NOMO-1 treated with DMSO at 0.1 percent for 48 hours (cell line): ENCODE results near the gene NR3C2.
"Not testable (repeated sequence)": the region's sequence is repeated elsewhere in the genome, so short reads cannot be mapped to it uniquely, and the experiment has no call there.

Experiments used
- DNase-seq: peaks from one replicate; lab custom pipeline; 2025; ENCODE audit not compliant: unreplicated experiment; lab: John Stamatoyannopoulos, UW

The NR3C2 gene

DNA sequence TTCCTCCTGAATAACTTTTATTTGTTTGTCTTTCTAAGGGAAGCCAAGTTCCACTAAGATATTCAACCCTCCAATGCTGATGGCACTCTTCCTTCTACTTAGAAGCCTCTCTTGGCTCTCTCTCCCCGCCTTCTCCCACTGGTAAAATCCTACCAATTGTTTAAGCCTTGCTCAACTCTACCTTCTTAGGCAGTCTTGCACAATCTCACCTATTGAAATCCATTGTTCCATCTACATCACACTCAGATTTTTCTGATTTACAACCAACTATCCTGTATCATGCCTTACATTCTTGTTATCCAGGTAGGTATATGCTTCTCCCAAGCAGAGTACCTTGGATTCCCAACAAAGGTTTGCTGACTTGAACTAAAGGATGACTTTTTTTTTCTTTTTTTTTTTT lies 69.1 kb downstream of the NR3C2 start:
- no peak for DNase-seq

DNA sequence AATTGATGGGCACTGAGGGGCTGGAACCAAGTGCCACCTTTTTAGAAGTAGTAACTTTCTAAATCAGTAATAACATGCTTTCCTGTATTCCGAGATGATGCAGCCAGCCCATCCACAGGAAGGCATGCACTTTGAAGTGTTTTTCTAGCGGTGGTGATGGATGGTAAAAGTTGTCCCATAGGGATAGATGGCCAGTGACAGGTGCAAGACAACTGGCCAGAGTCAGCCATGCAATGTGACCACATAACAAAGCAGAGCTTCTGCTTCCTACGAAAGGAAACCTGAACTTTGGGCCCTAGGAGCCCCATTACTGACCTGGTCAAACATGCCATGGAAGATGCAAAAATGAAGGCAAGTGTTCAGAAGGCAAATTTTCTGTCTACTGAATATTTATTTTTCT lies 72.3 kb downstream of the NR3C2 start:
- DNase-seq = no peak

DNA sequence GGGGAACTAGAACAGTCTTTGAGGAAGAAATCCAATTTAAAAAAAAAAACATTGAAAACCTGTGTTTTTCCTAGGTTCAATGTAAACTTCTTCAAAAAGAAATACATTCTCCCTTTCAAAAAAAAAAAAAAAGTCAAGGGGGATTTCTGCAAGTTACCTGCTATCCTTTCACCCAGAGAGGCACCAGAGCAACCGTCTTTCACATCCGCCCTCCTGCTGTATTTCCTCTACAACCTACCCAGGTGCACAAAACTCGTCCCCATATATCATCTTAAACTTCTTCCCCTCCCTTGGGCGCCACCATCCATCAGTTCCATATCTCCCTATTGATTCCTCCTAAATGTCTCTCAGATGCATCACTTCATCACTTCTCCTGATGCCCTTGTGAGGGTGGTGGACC lies 74.5 kb downstream of the NR3C2 start:
- no peak for DNase-seq

DNA sequence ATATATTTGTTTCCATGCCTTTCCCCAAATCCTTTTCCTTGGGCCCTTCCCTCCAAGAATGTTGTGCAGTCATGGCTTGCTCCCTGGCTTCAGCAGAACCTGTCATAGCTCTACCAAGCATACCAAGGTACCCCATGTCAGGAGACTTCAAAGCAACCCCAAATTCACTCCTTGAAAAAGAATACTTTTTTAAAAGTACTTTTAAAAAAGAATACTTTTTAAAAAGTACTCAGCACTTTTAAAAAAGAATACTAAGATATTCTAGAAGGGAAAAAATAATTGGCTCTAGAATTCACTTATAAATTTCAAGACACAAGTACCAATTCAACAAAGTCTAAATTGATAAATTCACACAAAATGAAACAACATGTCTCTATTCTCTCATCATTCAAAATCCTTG lies 76.0 kb downstream of the NR3C2 start:
- no peak for DNase-seq

DNA sequence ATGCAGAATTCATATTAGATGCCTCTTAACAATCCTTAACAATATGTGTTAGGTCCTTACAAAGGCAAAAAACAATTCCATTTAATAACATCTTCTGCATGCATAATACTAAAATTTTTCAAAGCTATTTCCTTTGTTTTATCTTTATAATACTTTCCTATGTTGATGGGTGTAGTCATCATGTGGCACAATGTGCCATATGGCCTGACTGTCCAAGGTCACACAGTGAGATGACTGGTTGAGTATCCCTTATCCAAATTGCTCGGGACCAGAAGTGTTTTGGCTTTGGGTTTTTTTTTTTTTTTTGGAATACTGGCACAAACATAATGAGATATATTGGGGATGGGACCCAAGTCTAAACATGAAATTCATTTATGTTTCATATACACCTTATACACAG lies 77.7 kb downstream of the NR3C2 start:
- no peak for DNase-seq

DNA sequence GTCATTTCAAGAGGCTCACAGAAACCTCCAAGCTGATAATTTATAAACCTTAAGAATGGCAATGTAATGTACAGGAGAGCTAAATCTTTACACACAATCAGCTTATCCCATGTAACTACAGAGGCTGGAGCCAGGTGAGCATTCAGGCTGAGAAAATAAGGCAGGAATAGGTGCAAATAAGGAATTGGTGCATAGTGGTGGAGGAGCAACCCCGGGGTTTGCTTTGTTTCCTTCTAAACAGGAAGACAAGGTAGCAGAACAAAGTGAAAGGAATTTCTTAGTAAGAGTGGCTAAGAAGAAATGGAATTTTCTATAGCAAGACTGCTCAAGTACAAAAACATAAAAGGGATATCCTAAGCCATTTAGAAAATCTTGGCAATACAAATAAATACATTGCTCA lies 82.4 kb downstream of the NR3C2 start:
- no peak for DNase-seq

DNA sequence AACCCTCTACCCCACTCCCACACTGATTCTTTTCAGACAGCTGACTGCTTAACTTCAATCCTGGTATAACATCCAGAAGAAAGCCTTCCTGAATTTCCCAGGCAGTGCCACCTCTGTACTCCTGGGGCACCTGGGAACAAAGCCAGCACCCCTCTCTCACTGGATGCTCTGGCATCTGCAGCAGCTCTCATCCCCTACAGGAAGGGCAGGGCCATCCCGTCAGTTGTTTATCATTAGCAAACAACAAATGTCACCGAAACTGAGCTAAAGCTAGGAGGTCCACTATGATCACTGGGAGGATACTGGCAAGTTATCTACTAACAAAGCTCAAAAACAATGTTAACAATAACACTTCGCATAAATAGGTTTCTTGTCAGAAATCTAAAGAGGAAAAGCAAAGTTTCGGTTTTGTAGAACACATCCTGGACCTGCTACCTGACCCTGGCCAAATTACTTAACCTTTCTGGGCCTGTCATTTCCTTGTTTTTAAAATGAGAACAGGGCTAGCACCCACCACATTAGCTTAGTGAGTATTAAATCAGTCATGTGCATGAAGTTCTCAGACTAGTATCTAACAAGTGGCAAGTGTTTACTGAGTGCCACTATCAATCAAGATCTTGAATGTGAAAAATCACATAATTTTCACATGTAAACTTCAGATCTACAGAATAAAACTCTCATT lies 86.6 kb downstream of the NR3C2 start:
- DNase-seq = no peak

GRCh38 chr4:148354186-148354585 lies 88.0 kb downstream of the NR3C2 start:
- DNase-seq = no peak

DNA sequence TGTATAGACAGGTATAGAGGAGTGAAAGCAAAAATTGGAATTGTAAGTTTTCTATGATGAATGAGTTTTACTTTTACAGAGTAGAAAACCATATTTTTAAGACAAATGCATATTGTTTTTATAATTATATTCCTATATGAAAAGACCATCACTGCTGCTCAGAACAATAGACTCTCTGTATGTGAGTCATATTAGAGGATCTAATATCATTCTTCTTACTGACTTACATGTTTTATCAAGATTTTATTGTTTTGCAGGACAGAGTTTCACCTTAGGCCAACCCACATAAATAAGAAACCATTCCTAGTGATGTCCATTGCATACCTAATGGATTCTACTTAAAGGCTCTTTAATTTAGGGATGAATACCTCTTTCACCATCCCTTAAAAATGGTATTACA lies 88.6 kb downstream of the NR3C2 start:
- no peak for DNase-seq

DNA sequence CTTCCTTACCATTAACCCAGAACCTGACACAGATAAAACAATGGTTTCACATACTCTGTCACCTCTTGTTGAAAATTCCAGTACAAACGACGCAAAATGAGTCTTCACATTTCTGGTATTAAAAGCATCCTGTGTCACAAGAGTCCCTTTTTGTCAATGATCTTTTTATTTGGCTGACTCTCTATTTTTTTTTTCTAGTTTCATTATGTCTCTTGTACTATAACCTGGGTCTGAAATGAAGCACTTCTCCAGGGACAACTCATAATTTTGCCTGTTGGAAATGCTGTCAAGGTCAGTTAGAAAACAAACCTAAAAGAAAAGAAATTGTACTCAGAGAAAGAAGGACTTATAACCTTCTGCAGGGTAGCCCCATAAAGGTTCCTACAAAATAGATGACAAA lies 93.1 kb downstream of the NR3C2 start:
- DNase-seq = no peak

GRCh38 chr4:148346657-148347056 lies 95.6 kb downstream of the NR3C2 start:
- DNase-seq = no peak

DNA sequence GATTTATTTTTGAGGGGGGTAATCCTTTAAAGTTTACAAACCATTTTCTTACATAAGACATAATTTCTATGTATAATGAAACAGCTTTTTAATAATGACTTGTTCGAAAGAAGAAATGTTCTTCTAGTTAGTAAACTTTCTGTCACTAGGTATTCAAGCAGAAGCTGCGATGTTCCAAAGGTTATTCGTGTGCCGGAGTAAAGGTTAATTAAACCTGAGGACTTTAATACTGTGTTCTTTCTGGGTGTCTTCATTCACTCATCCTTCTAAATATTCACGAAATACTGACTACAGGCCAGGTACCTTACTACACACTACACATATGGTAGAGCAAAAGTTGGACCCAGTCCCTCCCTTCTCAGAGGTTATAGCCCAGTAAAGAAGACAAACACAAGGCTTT lies 96.7 kb downstream of the NR3C2 start:
- DNase-seq = no peak

DNA sequence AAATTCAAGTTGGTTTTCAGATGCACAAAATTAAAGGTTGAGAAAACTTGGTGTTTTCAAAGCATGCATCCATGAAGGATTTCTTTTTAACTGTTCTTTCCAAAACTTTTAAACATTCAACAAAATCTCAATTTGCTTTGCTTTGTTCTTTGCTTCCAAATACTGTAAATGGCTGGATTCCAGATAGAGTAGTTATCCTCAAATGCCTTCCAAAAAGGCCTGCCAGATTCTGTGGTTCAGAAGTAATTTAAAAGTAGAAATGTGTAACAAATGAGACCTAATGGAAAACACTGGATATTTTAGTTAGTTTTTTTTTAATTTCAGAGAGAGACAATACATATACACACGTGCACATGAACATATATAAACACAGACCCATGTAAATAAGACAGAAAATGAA lies 97.3 kb downstream of the NR3C2 start:
- no peak for DNase-seq

GRCh38 chr4:148344352-148344751 lies 97.9 kb downstream of the NR3C2 start:
- DNase-seq = no peak

DNA sequence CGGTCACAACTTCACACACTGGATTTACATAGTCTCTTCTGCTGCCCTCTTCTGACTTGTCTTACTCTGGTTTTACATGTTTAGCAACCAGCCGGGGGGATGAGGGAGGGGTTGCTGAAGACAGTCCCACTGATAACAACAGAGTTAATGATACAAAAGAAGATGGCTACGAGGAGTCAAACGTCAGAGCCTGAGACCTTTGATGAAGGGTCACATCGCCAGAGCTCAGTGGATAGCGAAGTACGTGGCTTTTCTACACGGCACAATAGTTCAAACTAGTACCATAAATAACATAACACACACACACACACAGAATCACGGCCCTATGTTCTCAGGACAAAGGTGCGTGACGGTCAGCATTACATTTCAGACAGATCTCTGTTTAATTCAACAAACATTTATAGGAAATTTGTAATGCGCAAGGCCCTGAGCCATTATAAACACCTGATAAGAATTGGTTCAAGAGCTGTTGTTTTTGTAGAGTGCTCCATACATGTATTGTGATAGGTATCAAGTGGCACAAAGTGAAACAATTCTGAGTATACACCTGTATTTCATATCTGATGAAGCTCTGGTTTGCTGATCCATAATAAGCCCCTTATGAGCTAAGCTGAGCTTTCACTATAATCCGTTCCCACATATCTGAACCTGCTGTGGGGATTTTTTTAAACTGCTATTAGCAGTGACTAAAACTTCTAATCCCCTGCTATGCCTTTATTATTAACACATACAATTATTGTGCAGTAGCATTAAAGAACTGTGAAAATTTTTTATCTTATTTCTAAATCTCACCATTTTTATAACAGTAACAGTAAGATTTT lies 100.0 kb downstream of the NR3C2 start:
- no peak for DNase-seq

DNA sequence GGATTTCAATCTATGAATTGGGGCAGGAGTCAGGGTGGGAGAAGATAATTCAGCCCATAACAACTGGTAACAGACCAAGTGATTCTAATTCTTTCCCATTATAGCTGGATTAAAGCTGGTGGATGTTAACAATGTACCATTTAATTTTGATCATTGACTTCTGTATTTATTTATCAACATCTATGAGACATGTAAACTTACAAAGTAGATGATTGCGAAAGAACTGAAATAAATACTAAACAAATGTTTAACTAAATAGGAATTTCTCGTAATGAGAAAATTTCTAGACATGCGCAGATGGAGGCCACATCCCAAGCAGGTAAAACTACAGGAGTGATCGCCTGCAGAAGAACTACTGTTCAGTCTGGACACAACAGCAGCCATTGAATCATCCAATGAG lies 107.1 kb downstream of the NR3C2 start:
- no peak for DNase-seq

GRCh38 chr4:148333265-148333664 lies 108.9 kb downstream of the NR3C2 start:
- no peak for DNase-seq

- DNase-seq = no peak
Measured at GRCh38 chr4:148332486-148332885, 109.7 kb downstream of the NR3C2 start.

GRCh38 chr4:148330724-148331123 lies 111.5 kb downstream of the NR3C2 start:
- DNase-seq = no peak

- no peak for DNase-seq
Measured at GRCh38 chr4:148330161-148330560, 112.1 kb downstream of the NR3C2 start.

DNA sequence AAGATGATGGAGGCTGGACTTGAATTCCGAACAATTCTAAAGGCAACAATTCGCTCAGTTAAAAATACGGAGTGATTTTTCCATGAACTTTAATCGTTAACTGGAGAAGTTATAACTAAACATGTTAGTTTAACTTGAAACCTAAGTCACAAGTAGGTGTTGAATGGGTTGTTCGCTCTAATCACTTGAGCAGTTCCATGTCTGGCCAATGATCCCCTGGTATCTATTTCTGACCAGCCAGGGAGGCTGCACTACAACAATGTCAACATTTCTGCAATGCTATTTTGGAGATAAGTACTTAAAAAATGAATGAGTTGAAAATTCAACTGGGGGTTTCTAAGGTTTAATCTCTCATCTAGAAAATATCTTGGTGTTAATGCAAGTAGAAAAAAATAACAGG lies 112.5 kb downstream of the NR3C2 start:
- no peak for DNase-seq

GRCh38 chr4:148327683-148328082 lies 114.5 kb downstream of the NR3C2 start:
- DNase-seq = no peak

DNA sequence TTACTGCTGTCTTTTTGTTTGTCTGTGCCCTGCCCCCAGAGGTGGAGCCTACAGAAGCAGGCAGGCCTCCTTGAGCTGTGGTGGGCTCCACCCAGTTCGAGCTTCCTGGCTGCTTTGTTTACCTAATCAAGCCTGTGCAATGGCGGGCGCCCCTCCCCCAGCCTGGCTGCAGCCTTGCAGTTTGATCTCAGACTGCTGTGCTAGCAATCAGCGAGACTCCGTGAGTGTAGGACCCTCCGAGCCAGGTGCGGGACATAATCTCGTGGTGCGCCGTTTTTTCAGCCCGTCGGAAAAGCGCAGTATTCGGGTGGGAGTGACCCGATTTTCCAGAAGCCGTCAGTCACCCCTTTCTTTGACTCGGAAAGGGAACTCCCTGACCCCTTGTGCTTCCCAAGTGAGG lies 118.9 kb downstream of the NR3C2 start:
- DNase-seq = not testable (repeated sequence)
